HG02970 (cell line): Measurements from ENCODE around the gene SLC24A4.

Experiments
- ATAC-seq: cut with Tn5 transposase; IDR thresholded peaks from one replicate; pipeline ENCODE4 v1.9.1; 2021; ENCODE audit warnings: mild to moderate bottlenecking, moderate library complexity, moderate number of reproducible peaks; ENCODE audit not compliant: unreplicated experiment, low FRiP score

The SLC24A4 gene

DNA sequence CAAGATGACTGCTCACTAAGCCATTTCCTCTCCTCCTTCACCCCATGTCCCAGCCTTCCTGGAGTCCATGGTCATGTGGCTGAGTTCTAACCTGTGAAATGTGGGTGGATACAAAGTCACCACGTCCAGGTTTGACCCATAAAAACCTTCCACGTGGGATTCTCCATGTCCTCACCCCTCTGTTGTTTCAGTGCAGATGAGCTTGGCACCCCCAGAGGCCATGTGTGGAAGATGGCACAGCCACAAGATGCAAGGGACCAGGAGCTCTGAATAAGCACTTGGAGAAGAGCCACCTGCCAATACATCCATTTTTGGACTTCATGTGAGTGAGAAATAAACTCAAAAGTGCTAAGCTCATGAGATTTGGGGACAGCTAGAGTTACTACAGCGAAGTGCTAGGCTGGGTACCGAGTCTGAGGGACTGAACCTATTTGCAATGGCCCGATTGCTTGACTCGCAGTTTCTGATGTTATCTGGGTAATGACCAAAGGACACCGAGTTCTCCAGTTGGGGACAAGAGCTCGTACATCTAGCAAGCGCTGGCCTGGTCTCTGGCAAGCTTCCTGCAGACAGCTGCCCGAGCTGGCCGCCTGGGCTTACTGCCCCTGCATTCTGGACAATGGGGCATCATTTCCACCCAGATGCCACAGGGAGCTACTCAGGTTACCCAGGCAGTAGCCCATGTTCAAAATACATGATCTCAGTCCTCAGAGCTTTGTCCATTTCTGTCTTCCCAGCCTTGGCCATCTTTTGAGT, 7.7 kb upstream of the SLC24A4 start:
- no peak for ATAC-seq

DNA sequence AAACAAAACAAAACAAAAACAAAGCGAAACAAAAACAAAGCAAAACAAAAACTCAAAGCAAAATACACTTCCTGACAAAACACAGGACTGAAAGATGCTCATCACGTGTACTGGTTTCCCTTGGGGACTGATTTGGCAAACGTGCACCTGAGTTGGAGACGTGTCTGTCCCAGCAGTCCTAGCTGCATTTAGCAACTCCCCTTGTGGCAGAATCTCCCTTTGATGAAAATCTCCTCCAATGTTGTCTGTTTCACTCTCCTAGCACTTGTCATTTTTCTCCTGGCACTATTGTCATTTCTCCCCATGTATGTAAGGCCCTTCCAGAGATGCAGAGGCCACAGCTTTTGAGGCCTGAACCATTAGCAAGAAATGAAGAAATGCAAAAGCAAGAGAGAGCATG, 6.8 kb upstream of the SLC24A4 start:
- ATAC-seq: no peak

DNA sequence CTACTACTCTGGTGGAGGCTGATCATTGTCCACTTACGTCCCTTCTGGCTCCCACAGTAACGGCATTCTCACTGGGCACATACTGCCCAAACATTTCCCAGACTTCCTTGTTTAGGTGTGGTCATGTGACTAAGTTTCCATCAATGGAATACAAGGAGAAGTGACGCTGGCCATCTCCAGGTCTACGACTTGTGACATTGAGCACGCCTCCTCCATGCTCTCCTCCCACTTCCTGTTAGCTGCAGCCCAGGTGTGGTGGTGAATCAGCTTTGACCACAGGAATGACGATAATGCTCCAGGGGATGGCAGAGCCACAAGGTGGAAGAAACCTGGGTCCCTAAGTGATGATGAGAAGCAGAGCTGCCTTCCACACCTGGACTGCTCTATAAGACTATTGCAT, 6.0 kb upstream of the SLC24A4 start:
- no peak for ATAC-seq

DNA sequence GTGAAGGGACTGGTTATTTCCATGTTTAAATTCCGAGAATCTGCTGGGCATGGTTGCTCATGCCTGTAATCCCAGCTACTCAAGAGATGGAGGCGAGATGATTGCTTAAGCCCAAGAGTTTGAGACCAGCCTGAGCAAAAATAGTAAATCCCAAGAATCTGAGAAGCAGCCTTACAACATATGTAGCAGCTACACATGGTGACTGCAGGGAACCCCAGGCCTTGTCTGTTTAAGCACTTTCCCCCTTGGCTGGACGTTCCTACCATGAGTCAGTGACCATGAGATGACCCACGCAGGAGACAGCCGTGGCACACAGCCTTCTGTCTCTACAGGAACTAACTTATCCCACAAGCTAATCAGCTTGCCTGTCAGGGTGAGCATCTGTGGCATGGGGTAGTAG, 5.5 kb upstream of the SLC24A4 start:
- no peak for ATAC-seq

DNA sequence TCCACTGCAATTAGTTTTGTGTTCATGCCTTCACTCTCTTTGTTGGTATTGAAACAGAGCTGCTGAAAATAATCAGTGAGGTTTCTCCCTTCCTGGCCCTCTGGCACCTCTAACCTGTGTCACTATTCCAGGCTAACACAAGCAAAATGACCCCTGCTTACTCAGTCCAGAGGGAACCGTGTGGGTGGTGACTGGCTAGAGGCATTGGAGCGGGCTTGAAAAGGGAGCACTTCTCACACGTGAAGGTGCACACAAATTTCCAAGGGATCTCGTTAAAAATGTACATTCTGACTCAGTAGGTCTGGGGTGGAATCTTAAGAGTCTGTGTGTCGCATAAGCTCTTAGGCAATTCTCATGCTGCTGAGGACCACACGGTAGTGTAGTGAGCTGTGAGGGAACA, 1.3 kb upstream of the SLC24A4 start:
- no peak for ATAC-seq

DNA sequence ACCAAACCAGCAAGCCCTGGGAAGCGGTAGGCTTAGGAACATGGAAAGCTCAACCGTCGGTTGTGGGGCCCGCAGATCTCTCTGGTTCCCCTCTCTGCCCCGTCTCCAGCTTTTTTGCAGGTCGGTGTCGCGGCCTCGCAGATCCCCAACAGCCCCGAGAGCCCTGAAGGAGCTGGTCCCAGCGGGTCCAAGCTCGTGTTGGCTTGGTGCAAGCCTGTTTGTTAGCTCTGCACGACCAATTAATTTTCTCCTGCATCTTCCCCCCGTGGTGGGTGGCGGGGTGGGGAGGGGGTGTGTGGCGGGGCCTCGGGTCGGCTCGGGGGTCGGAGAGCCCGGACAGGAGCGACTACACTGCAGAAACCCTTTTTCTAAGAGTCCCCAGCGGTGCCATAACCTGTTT, 449 bp upstream of the SLC24A4 start:
- no peak for ATAC-seq

DNA sequence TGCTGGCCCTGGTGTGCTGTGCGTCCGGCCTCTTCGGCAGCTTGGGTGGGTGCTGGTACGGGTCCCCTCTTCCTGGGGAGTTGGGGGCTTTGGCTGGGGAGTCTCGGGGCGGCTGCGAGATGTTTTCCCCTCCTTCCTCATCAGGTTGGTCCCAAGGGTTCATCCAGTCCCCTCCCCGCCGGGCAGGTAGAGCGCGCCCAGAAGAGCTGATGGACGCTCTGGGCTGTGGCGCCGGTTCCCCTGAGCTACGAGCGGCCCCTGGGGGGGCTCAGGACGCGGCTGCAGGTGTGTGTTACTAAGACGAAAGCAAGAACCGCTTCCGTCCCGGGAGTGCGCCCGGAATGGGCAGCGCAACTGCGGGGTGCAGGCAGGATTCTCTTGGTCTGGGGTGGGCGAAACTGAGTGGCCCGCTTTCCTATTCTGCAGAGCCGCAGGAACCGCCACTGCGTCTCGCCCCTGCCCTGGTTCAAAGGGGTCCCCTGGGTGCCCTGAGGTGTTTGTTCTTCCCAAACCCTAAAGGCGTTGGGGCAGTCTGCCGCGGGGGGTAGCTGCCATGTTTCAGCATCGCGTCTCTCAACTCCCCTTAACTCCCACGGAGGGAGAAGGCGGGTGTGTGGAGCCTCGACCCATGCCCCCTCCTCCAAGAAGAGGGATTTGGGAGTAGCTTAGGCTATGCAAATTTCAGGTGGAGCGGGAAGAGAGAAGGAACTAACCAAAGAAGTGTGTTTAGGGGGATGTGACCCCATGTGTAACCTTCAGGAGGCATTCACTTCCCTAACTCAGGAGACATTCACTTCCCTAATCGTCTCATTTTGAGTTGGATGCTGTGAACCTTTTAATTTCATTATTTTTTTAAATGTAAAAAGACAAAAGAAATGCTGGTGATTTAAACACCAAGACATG, 1.2 kb downstream of the SLC24A4 start:
- ATAC-seq: no peak

DNA sequence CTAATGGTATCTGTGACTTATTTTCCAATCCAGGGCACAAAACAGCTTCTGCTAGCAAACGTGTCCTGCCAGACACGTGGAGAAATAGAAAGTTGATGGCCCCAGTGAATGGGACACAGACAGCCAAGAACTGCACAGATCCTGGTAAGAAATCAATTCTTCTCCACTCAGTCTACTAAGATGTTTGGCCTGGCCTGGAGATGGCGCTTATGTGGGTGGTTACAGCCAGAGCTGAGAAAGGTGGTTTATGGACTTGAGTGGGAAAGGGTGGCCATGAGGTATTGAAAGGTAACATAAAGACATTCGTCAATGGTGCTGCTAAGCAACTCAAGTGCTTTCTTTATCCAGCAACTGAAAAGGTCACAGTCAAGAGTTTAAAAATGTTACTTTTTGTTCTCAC, 2.9 kb downstream of the SLC24A4 start:
- no peak for ATAC-seq

DNA sequence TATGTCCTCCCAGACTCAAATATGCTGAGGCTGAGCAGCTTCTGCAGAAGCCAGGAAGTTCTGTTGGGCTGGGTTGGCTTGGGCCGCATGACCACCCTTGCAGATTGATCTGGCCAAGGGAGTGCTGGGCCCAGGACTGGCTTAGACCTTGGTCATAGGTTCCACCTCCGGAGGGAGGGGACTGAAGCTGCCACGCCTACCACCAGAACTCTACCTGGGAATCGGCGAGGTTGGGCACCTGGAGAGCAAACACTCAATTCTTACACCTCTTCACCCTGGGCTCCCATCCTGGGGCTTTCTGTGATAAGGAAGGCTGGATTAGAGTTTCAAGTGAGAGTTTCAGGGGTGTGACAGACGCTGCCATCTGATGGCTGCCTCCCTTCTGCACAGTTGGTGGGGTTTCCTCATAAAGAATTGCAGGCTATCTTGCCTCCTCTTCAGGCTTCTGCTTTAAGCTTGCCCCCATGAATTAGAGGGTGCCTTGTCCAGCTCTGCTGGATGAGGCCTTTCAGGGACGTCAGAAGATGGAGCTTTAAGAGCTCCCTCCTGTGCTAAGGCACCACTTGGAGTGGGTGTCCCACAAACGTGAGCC, 5.8 kb downstream of the SLC24A4 start:
- ATAC-seq: no peak

DNA sequence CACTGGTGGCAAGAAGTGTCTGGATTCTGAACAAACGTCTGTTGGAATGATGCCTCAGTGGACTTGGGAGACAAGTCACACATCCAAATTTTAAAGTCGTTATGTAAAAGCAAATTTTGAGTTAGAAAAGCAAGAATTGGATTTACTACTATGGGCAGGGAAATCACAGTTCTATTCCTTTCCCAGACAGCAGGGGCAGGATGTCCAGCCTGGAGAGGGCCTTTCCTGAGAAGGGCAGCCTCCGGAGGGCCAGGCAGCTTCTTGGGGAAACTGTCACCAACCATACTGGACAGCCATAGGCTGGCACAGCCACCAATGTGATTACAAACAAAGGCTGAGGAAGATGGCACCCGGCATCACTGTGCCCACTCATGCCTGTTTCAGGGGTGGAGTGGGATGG, 11.1 kb downstream of the SLC24A4 start:
- ATAC-seq: no peak

DNA sequence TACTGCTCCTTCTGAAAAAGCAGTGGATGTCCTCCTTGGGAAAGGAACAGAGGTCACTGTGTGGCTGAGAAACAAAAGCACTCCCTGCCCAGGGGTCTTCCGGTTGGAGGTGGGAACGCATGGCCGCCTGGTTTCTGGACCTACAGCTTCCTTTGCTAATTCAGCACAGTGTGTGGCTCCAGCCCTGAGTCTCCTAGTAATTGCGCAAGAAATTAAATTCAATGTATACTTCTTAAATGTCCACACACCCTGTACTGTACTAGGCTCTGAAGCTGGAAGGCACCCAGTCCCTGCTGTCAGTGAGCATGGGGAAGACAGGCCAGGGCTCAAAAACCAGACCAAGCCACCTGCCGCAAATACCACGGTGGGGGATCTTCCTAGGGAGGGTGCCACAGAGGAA, 13.4 kb downstream of the SLC24A4 start:
- no peak for ATAC-seq

DNA sequence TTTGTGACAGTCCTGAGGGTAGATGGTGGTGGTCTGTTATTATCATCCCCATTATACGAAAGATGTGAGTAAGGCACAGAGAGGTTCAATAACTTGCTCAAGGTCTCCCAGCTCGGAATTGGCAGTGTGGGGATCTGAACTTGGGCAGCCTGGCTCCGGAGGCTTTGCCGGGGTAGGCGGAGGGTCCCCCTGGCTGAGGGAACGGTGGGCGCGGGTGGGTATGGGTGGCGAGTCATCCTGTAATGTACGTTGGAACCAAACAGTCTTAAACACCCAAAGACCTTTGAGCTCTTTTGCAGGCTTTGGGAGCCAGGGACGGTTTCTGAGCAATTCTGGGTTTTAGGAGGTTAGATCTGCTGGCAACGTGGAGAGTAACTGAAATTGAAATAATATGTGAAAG, 16.5 kb downstream of the SLC24A4 start:
- ATAC-seq: no peak

DNA sequence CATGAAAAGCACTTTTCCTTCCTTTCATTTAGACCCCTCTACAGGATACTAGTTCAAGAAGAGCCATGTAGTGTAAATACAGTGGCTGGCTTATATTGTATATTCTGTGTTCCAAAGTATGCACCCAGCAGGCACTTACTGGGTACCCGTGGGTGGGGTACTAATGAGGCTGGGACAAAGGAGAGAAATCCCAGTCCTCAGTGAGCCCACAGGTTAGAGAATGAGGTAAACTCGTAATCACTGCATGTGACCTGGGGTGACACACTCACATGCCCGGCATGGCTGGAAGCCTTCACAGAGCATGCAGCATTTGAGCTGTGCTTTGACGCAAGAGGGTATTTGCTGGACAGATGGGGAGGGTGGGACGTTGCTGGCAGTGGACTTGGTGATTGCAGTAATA, 17.1 kb downstream of the SLC24A4 start:
- ATAC-seq: no peak

DNA sequence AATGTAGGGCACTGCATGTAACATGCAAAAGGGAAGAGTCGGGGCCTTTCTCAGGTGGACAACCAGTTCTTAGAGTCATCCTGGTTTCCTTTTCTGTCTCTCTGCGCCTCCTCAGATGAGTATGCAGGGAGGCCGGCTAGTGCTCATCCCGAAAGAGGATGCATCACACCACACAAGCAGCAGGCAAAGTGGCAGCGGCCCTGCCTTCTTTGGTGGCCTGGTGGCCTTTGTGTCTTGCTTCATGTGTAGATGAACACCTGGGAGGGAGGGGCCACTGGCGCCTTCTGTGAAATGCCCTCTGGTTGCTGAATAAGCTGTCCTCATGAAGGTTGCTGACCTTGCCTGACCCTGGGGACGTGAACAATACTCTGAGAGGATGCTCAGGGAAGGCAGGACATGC, 18.0 kb downstream of the SLC24A4 start:
- no peak for ATAC-seq

DNA sequence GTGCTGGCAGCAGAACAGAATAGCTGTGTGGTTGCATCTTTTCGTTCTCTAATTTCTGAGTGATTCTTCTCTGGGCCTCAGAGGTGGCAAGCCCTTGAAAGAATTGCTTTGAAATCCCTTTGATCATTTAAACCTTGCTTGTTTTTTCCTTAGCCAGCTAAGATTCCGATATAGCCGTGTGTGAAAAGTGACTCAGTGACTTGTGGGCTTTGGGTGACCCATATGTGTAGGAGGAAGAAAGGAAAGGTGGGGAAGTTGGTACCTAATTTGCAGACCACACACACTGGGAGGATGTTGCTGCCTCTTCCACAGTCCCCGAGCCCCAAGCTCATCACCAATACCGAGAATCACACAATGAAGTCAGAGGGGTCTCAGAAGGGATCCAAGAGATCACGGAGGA, 18.8 kb downstream of the SLC24A4 start:
- no peak for ATAC-seq

DNA sequence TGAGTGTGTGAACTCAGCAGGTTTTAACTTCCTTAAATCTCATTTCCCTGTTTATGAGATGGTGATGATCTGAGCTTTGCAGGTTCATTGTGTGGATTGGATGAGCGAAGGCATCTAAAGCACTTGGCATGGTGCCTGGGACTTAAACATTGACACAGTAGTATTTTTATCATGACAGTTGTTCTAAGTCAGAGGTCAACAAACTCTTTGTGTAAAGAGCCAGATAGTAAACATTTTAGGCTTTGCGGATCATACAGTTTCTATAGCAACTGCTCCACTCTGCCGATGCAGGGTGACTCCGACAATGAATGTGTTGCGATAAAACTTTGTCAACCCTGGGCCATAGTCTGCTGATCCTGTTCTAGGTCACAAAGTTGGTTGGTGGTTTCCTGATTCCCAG, 25.2 kb downstream of the SLC24A4 start:
- ATAC-seq: no peak

DNA sequence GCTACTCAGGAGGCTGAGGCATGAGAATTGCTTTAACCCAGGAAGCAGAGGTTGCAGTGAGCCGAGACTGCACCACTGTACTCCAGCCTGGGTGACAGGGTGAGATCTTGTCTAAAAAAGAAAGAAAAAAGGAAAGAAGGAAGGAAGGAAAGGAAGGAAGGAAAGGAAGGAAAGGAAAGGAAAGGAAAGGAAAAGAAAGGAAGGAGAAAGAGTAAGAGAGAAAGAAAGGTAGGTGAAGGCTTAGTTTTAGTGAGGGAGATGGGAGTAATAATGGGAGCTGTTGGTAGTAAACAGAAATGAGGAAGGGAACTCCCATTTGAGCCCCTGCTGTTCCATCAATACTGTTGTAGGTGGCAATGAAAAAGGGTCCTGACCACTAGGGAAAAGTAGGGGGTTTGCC, 28.8 kb downstream of the SLC24A4 start:
- no peak for ATAC-seq

DNA sequence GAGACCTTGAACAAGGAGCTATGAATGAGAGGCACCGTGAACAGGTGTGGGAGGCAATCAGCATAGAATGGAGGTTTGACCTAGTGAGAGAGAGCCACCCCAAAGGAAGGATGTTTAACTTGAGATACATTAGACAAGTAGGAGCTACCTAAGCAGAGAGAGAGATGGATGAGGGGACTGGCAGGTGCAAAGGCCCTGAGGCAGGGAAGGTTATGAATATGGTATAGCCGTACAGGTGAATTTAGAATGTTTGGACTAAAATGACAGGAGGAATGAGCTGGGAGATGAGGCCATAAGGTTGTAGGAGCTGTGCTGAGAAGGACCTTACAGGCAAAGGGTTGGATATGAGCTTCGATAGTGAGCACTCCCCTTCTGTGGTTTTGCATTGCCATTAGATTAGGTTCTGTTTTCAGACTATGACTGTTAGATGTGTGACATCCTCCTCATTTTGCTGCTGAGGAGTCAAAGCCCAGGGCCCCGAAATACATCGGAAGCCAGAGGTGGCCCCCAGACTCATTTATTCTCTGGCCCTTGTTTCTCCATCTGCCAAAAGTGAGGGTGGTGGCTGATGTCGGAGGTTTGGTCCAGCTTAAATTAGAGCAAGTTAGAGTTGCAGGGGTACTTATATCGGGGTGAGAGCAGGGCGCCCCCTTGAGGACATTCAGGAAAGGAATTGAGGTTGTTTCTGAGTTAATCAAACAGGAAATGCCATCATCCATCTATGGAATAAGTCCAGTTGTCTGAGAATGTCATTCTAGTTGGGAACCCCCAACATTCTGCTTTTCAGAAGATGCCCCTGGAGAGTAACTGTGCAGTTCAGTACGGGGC, 29.4 kb downstream of the SLC24A4 start:
- ATAC-seq: no peak

DNA sequence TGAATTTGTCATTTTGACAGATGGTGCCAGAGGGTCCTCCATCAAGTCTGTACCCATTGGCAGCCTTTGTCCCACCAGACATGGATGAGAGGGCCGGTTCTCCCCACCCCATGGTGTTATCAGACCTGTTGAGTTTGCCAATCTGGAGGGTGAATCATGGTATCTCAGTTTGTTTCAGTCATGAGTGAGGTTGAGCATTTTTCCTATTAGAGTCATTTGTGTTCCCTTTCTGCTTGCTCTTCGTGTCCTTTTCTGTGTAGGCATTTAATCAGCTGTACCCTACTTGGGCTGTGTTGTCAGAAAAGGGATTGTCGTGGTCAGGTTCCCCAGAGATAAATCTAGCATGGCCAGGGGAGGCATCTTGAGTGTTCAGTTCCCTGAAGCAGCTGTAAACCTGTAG, 30.5 kb downstream of the SLC24A4 start:
- no peak for ATAC-seq

DNA sequence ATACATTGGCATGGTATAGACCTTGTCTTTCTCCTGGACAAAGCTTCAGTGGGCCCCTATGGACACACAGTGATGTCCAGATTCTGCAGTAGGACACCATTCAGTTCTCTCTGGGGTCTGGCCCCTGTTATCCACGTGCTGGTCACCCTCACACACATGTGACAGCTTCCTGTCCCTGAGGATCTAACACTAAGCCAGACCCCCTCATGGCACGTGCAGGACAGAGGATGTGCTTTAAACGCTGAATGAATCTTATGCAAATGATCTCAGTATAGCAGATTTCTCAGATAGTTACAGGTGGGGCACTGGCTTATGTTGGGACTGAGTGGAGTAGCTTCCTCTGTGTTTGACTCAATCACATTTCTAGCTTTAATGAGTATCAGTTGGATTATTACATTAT, 33.7 kb downstream of the SLC24A4 start:
- ATAC-seq: no peak
